Smooth muscle cell (in vitro differentiated cells): ENCODE measurements around the gene POR. TPM values are rescaled to one million over a fixed set of nuclear protein-coding genes. Genes with fewer than 3 reads are reported as not detected.
"Not testable (repeated sequence)": the region's sequence is repeated elsewhere in the genome, so short reads cannot be mapped to it uniquely, and the experiment has no call there.

Experiments used
- DNase-seq: peaks from one replicate; lab custom pipeline; 2025; ENCODE audit not compliant: unreplicated experiment; lab: John Stamatoyannopoulos, UW
- H2AFZ ChIP-seq: fragments of 200-600 bp; sonication (generic); 2 replicates; pipeline ENCODE4 v1.6.0; 2016; ENCODE audit warnings: antibody characterized with exemption, low read depth, mild to moderate bottlenecking
- H3F3A ChIP-seq: fragments of 200-600 bp; sonication (generic); 2 replicates; pipeline ENCODE4 v1.6.0; 2017; ENCODE audit warnings: antibody characterized with exemption, low read depth
- H3K27ac ChIP-seq: fragments of 200-600 bp; sonication (generic); 2 replicates; pipeline ENCODE4 v1.5.1; 2016; ENCODE audit warnings: low read depth, mild to moderate bottlenecking
- H3K27me3 ChIP-seq: fragments of 200-600 bp; sonication (generic); 2 replicates; pipeline ENCODE4 v1.6.1; 2016; ENCODE audit warnings: low read depth, mild to moderate bottlenecking
- H3K36me3 ChIP-seq: fragments of 200-600 bp; sonication (generic); 2 replicates; pipeline ENCODE4 v1.5.1; 2016; ENCODE audit warnings: low read depth
- H3K4me1 ChIP-seq: fragments of 200-600 bp; sonication (generic); 2 replicates; pipeline ENCODE4 v1.5.1; 2016; ENCODE audit warnings: low read depth
- H3K4me2 ChIP-seq: fragments of 200-600 bp; sonication (generic); 2 replicates; pipeline ENCODE4 v1.6.0; 2016; ENCODE audit warnings: mild to moderate bottlenecking
- H3K4me3 ChIP-seq: fragments of 200-600 bp; sonication (generic); 2 replicates; pipeline ENCODE4 v1.5.1; 2016; ENCODE audit warnings: mild to moderate bottlenecking
- H3K79me2 ChIP-seq: fragments of 200-600 bp; sonication (generic); 2 replicates; pipeline ENCODE4 v1.6.0; 2016; ENCODE audit warnings: low read depth, mild to moderate bottlenecking
- H3K9ac ChIP-seq: fragments of 200-600 bp; sonication (generic); 2 replicates; pipeline ENCODE4 v1.6.0; 2016; ENCODE audit warnings: low read depth
- H3K9me3 ChIP-seq: fragments of 200-600 bp; sonication (generic); replicated peaks from 2 replicates; pipeline ENCODE4 v1.5.1; 2016; ENCODE audit warnings: low read depth
- H4K20me1 ChIP-seq: fragments of 200-600 bp; sonication (generic); 2 replicates; pipeline ENCODE4 v1.6.0; 2016; ENCODE audit warnings: low read depth
- CTCF ChIP-seq: fragments of 200-600 bp; sonication (generic); IDR thresholded peaks from 2 replicates; pipeline ENCODE4 v1.5.1; 2017; ENCODE audit warnings: borderline replicate concordance, mild to moderate bottlenecking, antibody characterized with exemption; ENCODE audit not compliant: insufficient read depth, poor library complexity, severe bottlenecking
- WGBS: methylation state at CpG from one replicate; pipeline ENCODE4 v1.1.7; 2016; ENCODE audit warnings: low lambda C conversion rate; 5-methylcytosine and 5-hydroxymethylcytosine counted together
- polyA plus RNA-seq: library from polyadenylated mRNA; unstranded; fragments of >200 nt; fragmentation: Nextera tagmentation; extraction: Ambion mirVana; gene quantifications from 2 replicates; pipeline ENCODE4 v1.2.1, GENCODE V29; 2016
- total RNA-seq: library from RNA; depleted of rRNA; stranded (reverse); fragments of >200 nt; gene quantifications from 2 replicates; pipeline ENCODE4 v1.2.3, GENCODE V29; 2014

POR gene
- total and polyA plus RNA-seq, 2 experiments from 2014 or later: 46.7 to 52.7 TPM

GRCh38 chr7:75905785-75906604 is 9.0 kb upstream of the POR start:
- no peak overlapping the region for H2AFZ ChIP-seq
- no peak overlapping the region for H3K9ac ChIP-seq
- no peaks in the 10 kb centered on the region for H3K4me1 ChIP-seq
- H3K79me2 ChIP-seq: no peaks in the 10 kb centered on the region
- H3K9me3 ChIP-seq: no peaks in the 10 kb centered on the region
- WGBS: 58% methylated on average over 17 of the region's 17 CpGs
- H3K27ac ChIP-seq: no peak overlapping the region
- H3K4me3 ChIP-seq: no peak overlapping the region
- no peaks in the 10 kb centered on the region for H4K20me1 ChIP-seq
- no peak for DNase-seq
- H3F3A ChIP-seq: no peaks in the 10 kb centered on the region
- no peak overlapping the region for H3K4me2 ChIP-seq
- H3K27me3 ChIP-seq: no peaks in the 10 kb centered on the region
- TF ChIP-seq CTCF: no peak
- H3K36me3 ChIP-seq: no peaks in the 10 kb centered on the region

DNA sequence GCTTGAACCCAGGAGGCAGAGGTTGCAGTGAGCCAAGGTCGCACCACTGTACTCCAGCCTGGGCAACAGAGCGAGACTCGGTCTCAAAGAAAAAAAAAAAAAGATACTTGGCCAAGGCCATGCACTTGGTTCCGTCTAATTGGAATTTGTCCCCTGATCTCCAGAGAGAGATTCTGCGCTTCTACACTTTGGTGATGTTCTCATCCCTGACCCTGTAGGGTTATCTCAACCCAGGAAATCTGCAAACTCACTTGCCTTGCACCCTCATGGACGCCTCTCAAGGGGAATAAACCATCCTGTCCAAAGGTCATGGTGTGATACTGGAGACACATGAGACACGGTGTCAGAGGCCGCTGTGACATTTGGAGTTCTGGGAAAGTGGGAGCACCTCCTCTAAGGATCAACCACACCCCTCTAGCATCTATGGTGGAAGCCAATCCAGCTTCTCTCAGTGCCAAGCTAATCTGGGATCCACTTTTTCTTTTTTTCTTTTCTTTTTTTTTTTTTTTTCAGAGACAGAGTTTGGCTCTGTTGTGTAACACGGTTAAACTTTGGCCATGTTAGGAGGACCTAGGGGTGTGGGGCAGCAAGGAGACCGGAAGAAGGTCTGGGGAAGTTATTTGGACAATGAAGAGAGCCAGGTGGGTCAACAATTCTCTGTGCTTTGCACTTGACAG is 7.8 kb upstream of the POR start:
- TF ChIP-seq CTCF: no peak
- no peaks in the 10 kb centered on the region for H3K27me3 ChIP-seq
- no peaks in the 10 kb centered on the region for H4K20me1 ChIP-seq
- H3K4me3 ChIP-seq: no peak overlapping the region
- no peaks in the 10 kb centered on the region for H3K36me3 ChIP-seq
- H3K4me2 ChIP-seq: no peak overlapping the region
- H3K79me2 ChIP-seq: no peaks in the 10 kb centered on the region
- H3K27ac ChIP-seq: no peak overlapping the region
- no peak overlapping the region for H3K9ac ChIP-seq
- WGBS: 92% methylated on average over 10 of the region's 10 CpGs
- H2AFZ ChIP-seq: no peak overlapping the region
- no peak for DNase-seq
- no peaks in the 10 kb centered on the region for H3F3A ChIP-seq
- H3K9me3 ChIP-seq: no peaks in the 10 kb centered on the region
- no peaks in the 10 kb centered on the region for H3K4me1 ChIP-seq

GRCh38 chr7:75907668-75908039 is 7.3 kb upstream of the POR start:
- 97% methylated on average over 9 of the region's 9 CpGs for WGBS
- H3F3A ChIP-seq, H3K4me3 ChIP-seq, H3K36me3 ChIP-seq, H3K27me3 ChIP-seq, DNase-seq, H3K27ac ChIP-seq, H3K9ac ChIP-seq, H4K20me1 ChIP-seq, H3K4me1 ChIP-seq, H2AFZ ChIP-seq, H3K79me2 ChIP-seq, H3K9me3 ChIP-seq, H3K4me2 ChIP-seq: not testable (repeated sequence)

GRCh38 chr7:75909521-75910132 is 5.3 kb upstream of the POR start:
- H3K79me2 ChIP-seq: no peaks in the 10 kb centered on the region
- no peaks in the 10 kb centered on the region for H3K4me1 ChIP-seq
- H3F3A ChIP-seq: no peaks in the 10 kb centered on the region
- H3K27me3 ChIP-seq: no peaks in the 10 kb centered on the region
- no peak overlapping the region for H2AFZ ChIP-seq
- H3K9ac ChIP-seq: no peak overlapping the region
- H3K27ac ChIP-seq: no peak overlapping the region
- DNase-seq: no peak
- no peaks in the 10 kb centered on the region for H4K20me1 ChIP-seq
- WGBS: 91% methylated on average over 5 of the region's 5 CpGs
- no peaks in the 10 kb centered on the region for H3K9me3 ChIP-seq
- TF ChIP-seq CTCF: no peak
- H3K4me3 ChIP-seq: no peak overlapping the region
- no peak overlapping the region for H3K4me2 ChIP-seq
- no peaks in the 10 kb centered on the region for H3K36me3 ChIP-seq

GRCh38 chr7:75911186-75911585 is 3.8 kb upstream of the POR start:
- H3K4me2 ChIP-seq, DNase-seq, H3K4me3 ChIP-seq, H3K27me3 ChIP-seq, H3K9ac ChIP-seq, H2AFZ ChIP-seq, H3F3A ChIP-seq, H3K4me1 ChIP-seq, H3K36me3 ChIP-seq, H4K20me1 ChIP-seq, H3K27ac ChIP-seq, H3K9me3 ChIP-seq: not testable (repeated sequence)
- H3K79me2 ChIP-seq: peaks cover 10% of the 10 kb centered on the region
- 88% methylated on average over 12 of the region's 12 CpGs for WGBS
